ENCODE data around the gene DNHD1. TPM values are rescaled to one million over a fixed set of nuclear protein-coding genes. Genes with fewer than 3 reads are reported as not detected.

DNHD1 gene
- total and polyA plus RNA-seq, 9 of the 15 experiments (the other 6 are each of a cell fraction or from before 2014, with no cell fraction given): 0.82 to 9.7 (median 3.8) TPM

DNA sequence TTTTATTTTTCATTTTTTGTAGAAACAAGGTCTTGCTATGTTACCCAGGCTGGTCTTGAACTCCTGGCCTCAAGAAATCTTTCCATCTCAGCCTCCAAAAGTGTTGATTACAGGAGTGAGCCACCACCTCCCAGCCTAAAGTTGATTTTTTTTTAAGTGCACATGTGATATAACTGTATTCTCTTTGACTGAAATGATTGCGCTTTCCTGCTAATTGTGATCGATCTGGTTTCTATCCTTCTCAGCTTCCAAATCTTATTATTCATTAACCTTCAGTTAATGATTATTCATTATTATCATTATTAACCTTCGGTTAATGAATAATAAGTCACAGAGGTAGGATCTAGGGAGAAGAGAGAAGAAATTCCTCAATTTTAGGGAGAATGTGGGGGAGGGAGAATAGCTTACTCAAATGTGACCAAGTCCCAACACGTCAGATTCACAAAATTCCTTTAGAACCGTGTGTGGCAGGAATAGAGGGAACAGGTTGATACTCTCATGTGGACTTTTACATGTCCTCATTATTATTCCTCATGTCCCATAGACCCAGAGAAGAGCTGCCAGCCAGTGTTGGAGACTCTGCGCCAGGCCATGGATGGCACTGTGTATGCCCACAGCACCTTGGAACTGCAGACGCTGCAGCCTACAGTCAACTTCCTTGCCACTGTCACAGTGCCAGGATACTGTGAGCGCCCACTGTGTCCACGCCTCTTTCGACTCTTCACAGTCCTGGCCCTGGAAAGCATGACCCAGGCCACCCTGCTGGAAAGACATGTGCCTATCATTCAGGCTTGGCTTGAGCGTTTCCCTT, 59.3 kb downstream of the DNHD1 start:
- DNase-seq (ENCODE audit: extremely low read depth in 1 of 4, low spot score in 3 of 4) (no peak), ATAC-seq (no peak), FAIRE-seq (no peak)
- H3K4me1 ChIP-seq (replicated peaks in 1 of 2; ENCODE audit: control insufficient read depth in 2 of 2, insufficient read depth in 2 of 2, low read length in 2 of 2): peaks cover 23% of the 10 kb centered on the region in 2 experiments
- H3K9ac ChIP-seq (ENCODE audit: insufficient read depth in 1 of 2, low read depth in 2 of 2, low read length in 2 of 2): peak overlapping the region in 1 of 2 experiments; percentile 69; a peak in 2 of 4 replicates
- BruUV-seq (replicated peaks): no TSS peak
- no peak overlapping the region for H2AFZ ChIP-seq (ENCODE audit: low read depth, low read length)
- no peaks in the 10 kb centered on the region for H3K36me3 ChIP-seq (ENCODE audit: control insufficient read depth, insufficient read depth, low read length)
- ChIA-PET CTCF (ENCODE audit: low intra/inter-chr PET ratio) (no interaction called here), POLR2A (interaction anchor here (0.6 to 2.7 kb wide), 6 partner anchors 11 to 89 kb away, joined by 3 to 19 read pairs (median 3); no protein-coding TSS in a partner anchor)
- intact Hi-C loops (cut with micrococcal nuclease): no loop called here
- H3K4me2 ChIP-seq (ENCODE audit: insufficient read depth, low read length): no peak overlapping the region
- H4K20me1 ChIP-seq (replicated peaks; ENCODE audit: control insufficient read depth, insufficient read depth, low read length): no peaks in the 10 kb centered on the region
- WGBS (ENCODE audit: insufficient coverage, low coverage, missing lambda C conversion rate): 85% methylated on average over 11 of the region's 11 CpGs
- no peaks in the 10 kb centered on the region for H3K79me2 ChIP-seq (ENCODE audit: control insufficient read depth, insufficient read depth, low read length)
- no peaks in the 10 kb centered on the region for H3K9me1 ChIP-seq (ENCODE audit: control insufficient read depth, insufficient read depth, low read length)
- no peak overlapping the region for H3K4me3 ChIP-seq
- no peaks in the 10 kb centered on the region for H3K27me3 ChIP-seq (ENCODE audit: control insufficient read depth in 2 of 2, insufficient read depth in 2 of 2, low read length in 2 of 2)
- peak overlapping the region; percentile 58 for H3K27ac ChIP-seq (ENCODE audit: extremely low read depth, low read depth, low read length)
- in situ Hi-C loops (cut with MboI): no loop called here
- TF ChIP-seq, protein P1, sequence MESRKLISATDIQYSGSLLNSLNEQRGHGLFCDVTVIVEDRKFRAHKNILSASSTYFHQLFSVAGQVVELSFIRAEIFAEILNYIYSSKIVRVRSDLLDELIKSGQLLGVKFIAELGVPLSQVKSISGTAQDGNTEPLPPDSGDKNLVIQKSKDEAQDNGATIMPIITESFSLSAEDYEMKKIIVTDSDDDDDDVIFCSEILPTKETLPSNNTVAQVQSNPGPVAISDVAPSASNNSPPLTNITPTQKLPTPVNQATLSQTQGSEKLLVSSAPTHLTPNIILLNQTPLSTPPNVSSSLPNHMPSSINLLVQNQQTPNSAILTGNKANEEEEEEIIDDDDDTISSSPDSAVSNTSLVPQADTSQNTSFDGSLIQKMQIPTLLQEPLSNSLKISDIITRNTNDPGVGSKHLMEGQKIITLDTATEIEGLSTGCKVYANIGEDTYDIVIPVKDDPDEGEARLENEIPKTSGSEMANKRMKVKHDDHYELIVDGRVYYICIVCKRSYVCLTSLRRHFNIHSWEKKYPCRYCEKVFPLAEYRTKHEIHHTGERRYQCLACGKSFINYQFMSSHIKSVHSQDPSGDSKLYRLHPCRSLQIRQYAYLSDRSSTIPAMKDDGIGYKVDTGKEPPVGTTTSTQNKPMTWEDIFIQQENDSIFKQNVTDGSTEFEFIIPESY (CRISPR knock-in tag; IDR thresholded peaks at IDR 0.05): peak; percentile 78; the same call in 1 of the 2 replicates
- no peak for TF ChIP-seq ZFP30 (CRISPR knock-in tag; IDR thresholded peaks at IDR 0.05; ENCODE audit: borderline replicate concordance)
- TF ChIP-seq CHD2 (IDR thresholded peaks at IDR 0.05; ENCODE audit: low read depth, low read length): no peak
- no peak for TF ChIP-seq MTF1 (CRISPR knock-in tag; IDR thresholded peaks at IDR 0.05; ENCODE audit: borderline replicate concordance)
- TF ChIP-seq SP2 (IDR thresholded peaks at IDR 0.05; ENCODE audit: extremely low read depth, low read depth, low read length, poor library complexity, severe bottlenecking): no peak
- no peak for TF ChIP-seq COPS2 (conservative IDR thresholded peaks at IDR 0.05)
- TF ChIP-seq GABPA (tag; conservative IDR thresholded peaks at IDR 0.05; ENCODE audit: low read depth): no peak
- no peak for TF ChIP-seq ZFX (CRISPR knock-in tag; IDR thresholded peaks at IDR 0.05)
- TF ChIP-seq, protein P2, sequence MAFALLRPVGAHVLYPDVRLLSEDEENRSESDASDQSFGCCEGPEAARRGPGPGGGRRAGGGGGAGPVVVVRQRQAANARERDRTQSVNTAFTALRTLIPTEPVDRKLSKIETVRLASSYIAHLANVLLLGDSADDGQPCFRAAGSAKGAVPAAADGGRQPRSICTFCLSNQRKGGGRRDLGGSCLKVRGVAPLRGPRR (CRISPR knock-in tag; IDR thresholded peaks at IDR 0.05): no peak
- TF ChIP-seq, protein P3, sequence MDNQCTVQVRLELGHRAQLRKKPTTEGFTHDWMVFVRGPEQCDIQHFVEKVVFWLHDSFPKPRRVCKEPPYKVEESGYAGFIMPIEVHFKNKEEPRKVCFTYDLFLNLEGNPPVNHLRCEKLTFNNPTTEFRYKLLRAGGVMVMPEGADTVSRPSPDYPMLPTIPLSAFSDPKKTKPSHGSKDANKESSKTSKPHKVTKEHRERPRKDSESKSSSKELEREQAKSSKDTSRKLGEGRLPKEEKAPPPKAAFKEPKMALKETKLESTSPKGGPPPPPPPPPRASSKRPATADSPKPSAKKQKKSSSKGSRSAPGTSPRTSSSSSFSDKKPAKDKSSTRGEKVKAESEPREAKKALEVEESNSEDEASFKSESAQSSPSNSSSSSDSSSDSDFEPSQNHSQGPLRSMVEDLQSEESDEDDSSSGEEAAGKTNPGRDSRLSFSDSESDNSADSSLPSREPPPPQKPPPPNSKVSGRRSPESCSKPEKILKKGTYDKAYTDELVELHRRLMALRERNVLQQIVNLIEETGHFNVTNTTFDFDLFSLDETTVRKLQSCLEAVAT (IDR thresholded peaks at IDR 0.05): peak in 1 of 2 experiments; percentile 62; a peak in 2 of 4 replicates
- no peak for TF ChIP-seq RBFOX2 (IDR thresholded peaks at IDR 0.05; ENCODE audit: low read depth, low read length)
- TF ChIP-seq DACH1 (IDR thresholded peaks at IDR 0.05; ENCODE audit: partially characterized antibody): peak; percentile 43
- TF ChIP-seq SETDB1 (IDR thresholded peaks at IDR 0.05; ENCODE audit: low read length): no peak
- no peaks in the 10 kb centered on the region for H3K9me3 ChIP-seq (replicated peaks; ENCODE audit: control insufficient read depth, insufficient read depth, low read depth, low read length)
